Endothelial cell (in vitro differentiated cells): ENCODE measurements around the gene WDR43. TPM values are rescaled to one million over a fixed set of nuclear protein-coding genes. Genes with fewer than 3 reads are reported as not detected.

ENCODE experiments used
- DNase-seq: peaks from one replicate; pipeline ENCODE4 v3.0.0; 2021; ENCODE audit warnings: low spot score
- H3K27ac Mint-ChIP-seq: one replicate; pipeline ENCODE4 v1.8.0; 2021; ENCODE audit warnings: mixed read lengths, inconsistent platforms; ENCODE audit not compliant: unreplicated experiment
- H3K27me3 Mint-ChIP-seq: one replicate; pipeline ENCODE4 v1.8.0; 2021; ENCODE audit warnings: mild to moderate bottlenecking, moderate library complexity, mixed read lengths, inconsistent platforms; ENCODE audit not compliant: unreplicated experiment
- H3K36me3 Mint-ChIP-seq: one replicate; pipeline ENCODE4 v1.8.0; 2021; ENCODE audit warnings: mild to moderate bottlenecking, low read depth, mixed read lengths, inconsistent platforms; ENCODE audit not compliant: unreplicated experiment
- H3K4me1 Mint-ChIP-seq: one replicate; pipeline ENCODE4 v1.8.0; 2021; ENCODE audit warnings: mild to moderate bottlenecking, mixed read lengths, inconsistent platforms; ENCODE audit not compliant: unreplicated experiment
- H3K4me3 Mint-ChIP-seq: one replicate; pipeline ENCODE4 v1.8.0; 2021; ENCODE audit warnings: mild to moderate bottlenecking, mixed read lengths, inconsistent platforms; ENCODE audit not compliant: unreplicated experiment
- H3K9me3 Mint-ChIP-seq: one replicate; pipeline ENCODE4 v1.8.0; 2021; ENCODE audit warnings: mixed read lengths, inconsistent platforms; ENCODE audit not compliant: unreplicated experiment
- CTCF ChIP-seq: fragments of 200-600 bp; sonication (generic); IDR thresholded peaks from one replicate; pipeline ENCODE4 v1.5.0; 2021; ENCODE audit warnings: antibody characterized with exemption; ENCODE audit not compliant: unreplicated experiment
- total RNA-seq: library from RNA; stranded (reverse); fragmentation: NEBNext Ultra II Directional; extraction: Animal tissue kit (Norgen Biotek cat#: 25700); gene quantifications from one replicate; pipeline ENCODE4 v1.2.1, GENCODE V29; 2021; ENCODE audit not compliant: unreplicated experiment

WDR43 gene
- total RNA-seq, 1 donor from 2014 or later, result 33.5 TPM

- TF ChIP-seq CTCF, result no peak
- no peak for DNase-seq
- peaks cover 3% of the 10 kb centered on the region for H3K27me3 Mint-ChIP-seq
- no peak overlapping the region for H3K27ac Mint-ChIP-seq
- H3K36me3 Mint-ChIP-seq, result peaks cover 25% of the 10 kb centered on the region
- no peaks in the 10 kb centered on the region for H3K4me1 Mint-ChIP-seq
- H3K9me3 Mint-ChIP-seq, result peaks cover 3% of the 10 kb centered on the region
- no peak overlapping the region for H3K4me3 Mint-ChIP-seq
These were observed 56.6 kb downstream of the WDR43 start for GRCh38 chr2:28950941-28951630.

DNA sequence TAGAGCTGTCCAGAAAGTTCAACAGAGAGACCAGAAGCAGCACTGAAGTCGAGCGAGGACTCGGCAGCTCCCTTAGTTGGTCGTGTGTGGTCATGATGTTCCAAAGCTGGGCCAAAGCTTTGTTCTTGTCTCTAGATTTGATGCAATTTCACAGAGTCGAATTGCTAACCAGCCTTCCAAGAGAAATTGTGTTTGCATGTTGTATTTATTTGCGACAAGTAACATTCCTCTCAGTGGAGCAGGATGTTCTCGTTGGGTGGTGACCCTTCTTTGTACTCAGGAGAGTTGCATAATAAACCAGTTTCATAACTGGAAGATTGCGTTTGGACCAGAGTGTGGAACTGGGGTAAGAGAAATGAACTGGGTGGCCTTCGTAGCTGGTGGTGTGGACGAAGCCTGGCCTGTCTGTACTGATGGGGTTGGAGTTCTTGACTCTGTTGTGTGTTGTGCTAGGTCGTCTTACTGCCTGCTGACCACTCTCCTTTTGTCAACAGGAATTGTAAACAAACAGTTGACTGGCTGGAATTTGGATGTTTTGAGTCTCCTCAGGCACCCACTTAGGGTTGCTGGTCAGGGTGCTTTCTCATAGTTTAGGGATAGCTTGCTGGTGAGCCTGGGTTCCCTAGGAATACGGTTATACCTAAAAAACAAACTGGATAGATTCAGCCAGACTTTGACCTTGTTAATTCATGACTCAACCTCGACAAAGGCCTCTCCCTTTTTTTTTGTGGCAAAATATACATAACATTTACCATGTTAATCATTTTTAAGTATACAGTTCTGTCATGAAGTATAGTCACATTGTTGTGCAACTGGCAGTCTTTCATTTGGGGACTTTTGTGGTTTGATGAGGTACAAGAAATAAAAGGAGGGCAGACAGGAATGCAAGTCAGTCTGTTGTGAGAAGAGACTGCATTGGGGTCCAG lies 57.7 kb downstream of the WDR43 start:
- TF ChIP-seq CTCF, result no peak

DNA sequence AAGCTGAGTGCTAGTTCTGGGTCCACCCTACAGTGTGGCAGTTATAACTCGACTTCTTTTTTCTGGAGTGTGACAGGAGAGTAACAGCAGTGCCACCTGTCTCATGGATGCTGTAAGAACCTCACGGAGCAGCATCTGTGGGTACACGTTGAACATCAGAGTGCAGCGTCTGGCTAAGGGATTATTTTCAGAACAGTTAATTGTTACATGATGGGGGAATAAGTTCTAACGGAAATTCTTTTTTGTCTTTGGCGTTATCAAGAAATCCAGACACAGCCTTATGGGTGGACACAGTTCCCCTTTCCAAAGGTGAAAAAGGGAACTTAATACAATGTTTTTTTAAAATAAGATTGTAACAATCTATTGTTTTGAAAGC lies 58.4 kb downstream of the WDR43 start:
- H3K27me3 Mint-ChIP-seq, result peaks cover 3% of the 10 kb centered on the region
- H3K9me3 Mint-ChIP-seq, result peaks cover 3% of the 10 kb centered on the region
- DNase-seq, result no peak
- no peak for TF ChIP-seq CTCF
- peaks cover 19% of the 10 kb centered on the region for H3K36me3 Mint-ChIP-seq
- H3K4me1 Mint-ChIP-seq, result no peaks in the 10 kb centered on the region
- no peak overlapping the region for H3K27ac Mint-ChIP-seq
- H3K4me3 Mint-ChIP-seq, result no peak overlapping the region

More for the DNA sequence above, 57.7 kb downstream of the WDR43 start:
- Mint-ChIP-seq H3K9me3 (peaks cover 3% of the 10 kb centered on the region), H3K27ac (no peak overlapping the region), H3K4me1 (no peaks in the 10 kb centered on the region), H3K36me3 (peaks cover 19% of the 10 kb centered on the region), H3K4me3 (no peak overlapping the region), H3K27me3 (peaks cover 3% of the 10 kb centered on the region)
- no peak for DNase-seq

DNA sequence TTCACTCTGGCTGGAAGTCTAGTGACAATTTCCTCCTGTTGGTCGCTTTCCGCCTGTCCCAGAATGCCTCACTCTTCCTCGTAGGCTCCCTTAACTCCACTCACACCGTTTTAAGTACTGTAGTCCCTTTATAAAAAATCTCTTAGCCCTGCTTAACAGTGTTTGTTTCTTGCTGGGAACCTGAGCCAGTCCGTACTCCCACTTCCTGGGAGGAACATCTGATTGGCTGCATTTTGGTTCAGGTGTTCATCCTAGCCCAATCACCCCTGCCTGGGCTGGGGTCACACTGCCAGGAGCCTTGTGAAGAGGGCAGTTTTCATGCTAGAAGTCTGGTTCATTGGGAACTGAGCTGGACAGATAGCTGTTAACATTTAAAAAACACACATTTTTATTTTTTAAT lies 61.0 kb downstream of the WDR43 start:
- DNase-seq, result no peak
- no peak for TF ChIP-seq CTCF
- no peak overlapping the region for H3K27ac Mint-ChIP-seq
- H3K27me3 Mint-ChIP-seq, result no peaks in the 10 kb centered on the region
- H3K4me1 Mint-ChIP-seq, result no peaks in the 10 kb centered on the region
- no peaks in the 10 kb centered on the region for H3K36me3 Mint-ChIP-seq
- H3K9me3 Mint-ChIP-seq, result no peaks in the 10 kb centered on the region
- no peak overlapping the region for H3K4me3 Mint-ChIP-seq

- no peaks in the 10 kb centered on the region for H3K4me1 Mint-ChIP-seq
- peak overlapping the region; percentile 74 for H3K4me3 Mint-ChIP-seq
- DNase-seq, result peak; percentile 66
- no peaks in the 10 kb centered on the region for H3K9me3 Mint-ChIP-seq
- no peak overlapping the region for H3K27ac Mint-ChIP-seq
- no peaks in the 10 kb centered on the region for H3K36me3 Mint-ChIP-seq
- no peak for TF ChIP-seq CTCF
- H3K27me3 Mint-ChIP-seq, result no peaks in the 10 kb centered on the region
These were observed 62.0 kb downstream of the WDR43 start for GRCh38 chr2:28956415-28956826.
